ENCODE results near the gene ACSF2.
A peak's percentile ranks its signal among the peaks of the same experiment; 100 is the strongest.
"Not testable (repeated sequence)": the region's sequence is repeated elsewhere in the genome, so short reads cannot be mapped to it uniquely, and the experiment has no call there.

Gene ACSF2

DNA sequence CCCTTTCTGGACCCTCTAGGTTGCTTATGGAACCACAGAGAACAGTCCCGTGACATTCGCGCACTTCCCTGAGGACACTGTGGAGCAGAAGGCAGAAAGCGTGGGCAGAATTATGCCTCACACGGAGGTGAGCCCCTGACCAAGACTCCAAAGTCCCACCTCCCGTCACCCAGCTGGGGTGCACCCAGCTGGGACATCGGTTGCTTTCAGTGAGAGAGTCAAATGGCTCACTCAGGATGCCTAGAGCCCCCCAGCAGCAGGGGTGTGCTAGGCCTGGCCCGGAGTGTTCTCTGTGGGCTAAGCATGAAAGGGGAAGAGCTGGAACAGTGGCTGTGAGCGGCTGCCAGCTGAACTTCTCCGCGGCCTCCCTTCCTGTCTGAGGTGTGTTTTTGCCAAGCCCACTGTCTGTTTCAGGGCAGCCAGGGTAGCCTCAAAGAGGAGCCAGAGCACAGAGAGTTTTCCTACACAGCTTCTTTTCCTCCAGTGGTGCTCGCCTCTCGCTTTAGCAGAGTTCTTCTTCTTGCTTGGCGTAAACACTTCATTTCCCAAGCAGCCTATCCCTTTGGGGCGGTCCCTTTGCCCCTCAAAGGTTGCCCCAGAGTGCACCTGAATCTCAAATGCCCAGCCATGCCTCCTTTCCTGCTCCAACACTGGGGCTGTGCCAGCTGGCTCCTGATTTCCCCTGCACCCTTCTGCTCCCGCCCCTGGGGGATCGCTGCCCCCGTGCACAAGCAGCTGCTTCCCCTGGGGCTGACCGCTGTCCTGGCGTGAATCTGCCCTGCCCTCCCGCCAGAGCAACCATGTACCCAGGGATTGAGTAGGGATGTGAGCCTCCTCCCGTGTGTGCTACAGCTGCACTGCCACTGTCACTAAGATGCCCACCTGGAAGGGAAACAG is 45.2 kb downstream of the ACSF2 start:
- DNase-seq (ENCODE audit: low read depth, low spot score) = peak; percentile 25

GRCh38 chr17:50472286-50472685 is 46.3 kb downstream of the ACSF2 start:
- no peak overlapping the region for H3K4me3 ChIP-seq (ENCODE audit: low read length)
- DNase-seq (ENCODE audit: low read depth, low spot score) = no peak

More for the DNA sequence above, 45.2 kb downstream of the ACSF2 start:
- no peak overlapping the region for H3K4me3 ChIP-seq (ENCODE audit: low read length)

DNA sequence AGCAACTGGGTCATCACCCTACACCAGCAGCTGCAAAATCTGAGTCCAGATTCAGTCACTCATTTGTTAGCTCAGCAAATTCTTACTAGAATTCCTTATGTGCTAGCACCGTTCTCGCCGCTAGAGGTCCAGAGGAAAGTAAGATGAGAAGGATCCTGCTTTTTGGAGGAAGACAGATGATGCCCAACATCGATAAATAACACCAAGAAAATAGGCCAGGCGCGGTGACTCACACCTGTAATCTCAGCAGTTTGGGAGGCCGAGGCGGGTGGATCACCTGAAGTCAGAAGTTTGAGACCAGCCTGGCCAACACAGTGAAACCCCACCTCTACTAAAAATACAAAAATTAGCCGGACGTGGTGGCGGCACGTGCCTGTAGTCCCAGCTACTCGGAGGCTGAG is 46.7 kb downstream of the ACSF2 start:
- H3K4me3 ChIP-seq (ENCODE audit: low read length); DNase-seq (ENCODE audit: low read depth, low spot score): not testable (repeated sequence)

- no peak overlapping the region for H3K4me3 ChIP-seq (ENCODE audit: low read length)
- no peak for DNase-seq (ENCODE audit: low read depth, low spot score)
Measured at GRCh38 chr17:50473901-50474300, 47.9 kb downstream of the ACSF2 start.

DNA sequence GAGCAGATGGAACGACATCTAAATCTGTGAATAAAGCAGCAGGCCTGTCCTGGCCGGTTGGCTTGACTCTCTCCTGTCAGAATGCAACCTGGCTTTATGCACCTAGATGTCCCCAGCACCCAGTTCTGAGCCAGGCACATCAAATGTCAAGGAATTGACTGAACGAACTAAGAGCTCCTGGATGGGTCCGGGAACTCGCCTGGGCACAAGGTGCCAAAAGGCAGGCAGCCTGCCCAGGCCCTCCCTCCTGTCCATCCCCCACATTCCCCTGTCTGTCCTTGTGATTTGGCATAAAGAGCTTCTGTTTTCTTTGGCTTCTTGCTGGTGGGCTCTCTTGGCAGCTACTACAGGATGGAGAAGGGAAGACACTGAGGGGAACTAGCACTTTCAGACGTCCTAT is 48.5 kb downstream of the ACSF2 start:
- H3K4me3 ChIP-seq (ENCODE audit: low read length) = no peak overlapping the region
- DNase-seq (ENCODE audit: low read depth, low spot score) = no peak

GRCh38 chr17:50475362-50475761 is 49.3 kb downstream of the ACSF2 start:
- no peak for DNase-seq (ENCODE audit: low read depth, low spot score)
- no peak overlapping the region for H3K4me3 ChIP-seq (ENCODE audit: low read length)

- H3K4me3 ChIP-seq (ENCODE audit: low read length); DNase-seq (ENCODE audit: low read depth, low spot score): not testable (repeated sequence)
Measured at GRCh38 chr17:50475775-50476544, 49.9 kb downstream of the ACSF2 start.

- no peak for DNase-seq (ENCODE audit: low read depth, low spot score)
- H3K4me3 ChIP-seq (ENCODE audit: low read length) = no peak overlapping the region
Measured at GRCh38 chr17:50476545-50477315, 50.7 kb downstream of the ACSF2 start.

DNA sequence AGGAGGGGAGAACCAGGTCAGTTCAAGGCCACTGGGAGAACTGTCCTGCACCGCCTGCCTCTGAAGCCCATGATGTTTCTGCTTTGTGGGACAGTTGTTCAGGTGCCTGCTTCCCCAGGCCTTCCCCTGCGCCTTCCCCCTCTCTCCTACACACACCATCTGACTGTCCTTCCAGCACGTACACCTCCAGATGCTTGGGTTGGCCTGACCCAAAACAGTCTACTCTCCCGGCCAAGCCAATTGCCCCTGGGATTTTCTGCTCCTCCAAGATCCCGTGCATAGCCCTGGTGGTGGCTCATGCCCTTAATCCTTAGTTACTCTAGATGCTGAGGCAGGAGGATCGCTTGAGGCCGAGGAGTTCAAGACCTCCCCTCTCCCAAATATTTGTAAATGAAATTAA is 52.0 kb downstream of the ACSF2 start:
- peak overlapping the region; percentile 94 for H3K4me3 ChIP-seq (ENCODE audit: low read length)
- no peak for DNase-seq (ENCODE audit: low read depth, low spot score)

- DNase-seq (ENCODE audit: low read depth, low spot score) = peak; percentile 84
- H3K4me3 ChIP-seq (ENCODE audit: low read length) = peak within 1 kb of the TSS; percentile 94
Measured at GRCh38 chr17:50478391-50479381, 52.7 kb downstream of the ACSF2 start, which contains the start of gene RSAD1. TSS of gene RSAD1 (plus strand) at chr17:50478860. CDS start at chr17:50478885, 25 bp downstream.

GRCh38 chr17:50479522-50480141 is 53.6 kb downstream of the ACSF2 start:
- peak; percentile 80 for DNase-seq (ENCODE audit: low read depth, low spot score)
- peak overlapping the region; percentile 94 for H3K4me3 ChIP-seq (ENCODE audit: low read length)

DNA sequence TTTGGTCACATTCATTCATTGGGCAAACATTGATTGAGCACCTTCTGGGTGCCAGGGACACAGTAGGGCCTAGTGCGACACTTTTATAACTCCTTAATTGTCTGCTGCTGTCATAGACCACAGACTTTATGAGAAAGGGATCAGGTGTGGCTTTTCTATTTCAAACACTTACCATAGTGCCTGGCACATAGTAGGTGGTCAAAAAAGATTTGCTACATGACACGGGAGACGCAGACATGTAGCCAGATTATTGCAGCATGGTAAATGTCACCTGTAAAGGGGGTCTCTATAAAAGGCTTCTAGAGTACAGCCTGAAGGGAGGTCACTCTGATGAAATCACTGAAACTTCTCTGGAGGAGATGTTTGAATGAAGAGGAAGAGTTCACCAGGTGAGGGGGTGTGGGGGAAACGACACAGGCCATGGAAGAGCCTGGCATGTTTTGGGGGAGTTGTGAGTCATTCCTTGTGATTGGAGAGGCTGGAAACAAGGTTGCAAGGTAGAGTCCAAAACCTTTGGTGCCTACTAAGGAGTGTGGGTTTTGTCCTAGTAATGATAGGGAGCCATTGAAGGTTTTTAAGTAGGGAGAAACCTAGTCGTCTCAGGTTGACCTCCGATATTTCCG is 54.2 kb downstream of the ACSF2 start:
- peak overlapping the region; percentile 94 for H3K4me3 ChIP-seq (ENCODE audit: low read length)
- no peak for DNase-seq (ENCODE audit: low read depth, low spot score)

DNA sequence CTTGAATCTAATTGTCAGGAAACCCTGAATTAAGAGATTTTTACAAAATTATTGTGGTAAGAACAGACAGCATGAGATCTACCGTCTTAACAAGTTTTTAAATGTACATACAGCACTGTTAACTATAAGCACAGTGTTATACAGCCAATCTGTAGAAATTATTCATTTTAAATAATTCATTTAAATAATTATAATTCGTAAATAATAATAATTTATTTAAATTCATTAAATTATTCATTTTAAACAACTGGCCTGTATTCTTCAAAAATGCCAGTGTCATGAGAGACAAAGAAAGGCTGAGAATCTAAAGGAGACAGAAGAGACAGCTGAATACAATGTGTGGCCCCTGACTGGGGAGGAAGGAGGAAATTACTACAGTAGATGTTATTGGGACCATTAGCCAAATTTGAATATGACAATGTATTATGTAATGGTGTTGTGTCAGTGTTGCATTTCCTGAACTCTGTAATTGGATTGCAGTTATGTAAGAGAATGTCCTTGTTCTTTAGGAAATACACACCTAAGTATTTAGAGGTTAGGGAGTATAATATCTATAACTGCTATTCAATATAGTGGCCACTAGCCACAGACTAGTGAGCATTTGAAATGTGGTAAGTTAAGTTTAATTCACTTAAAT is 55.0 kb downstream of the ACSF2 start:
- H3K4me3 ChIP-seq (ENCODE audit: low read length) = no peak overlapping the region
- no peak for DNase-seq (ENCODE audit: low read depth, low spot score)

DNA sequence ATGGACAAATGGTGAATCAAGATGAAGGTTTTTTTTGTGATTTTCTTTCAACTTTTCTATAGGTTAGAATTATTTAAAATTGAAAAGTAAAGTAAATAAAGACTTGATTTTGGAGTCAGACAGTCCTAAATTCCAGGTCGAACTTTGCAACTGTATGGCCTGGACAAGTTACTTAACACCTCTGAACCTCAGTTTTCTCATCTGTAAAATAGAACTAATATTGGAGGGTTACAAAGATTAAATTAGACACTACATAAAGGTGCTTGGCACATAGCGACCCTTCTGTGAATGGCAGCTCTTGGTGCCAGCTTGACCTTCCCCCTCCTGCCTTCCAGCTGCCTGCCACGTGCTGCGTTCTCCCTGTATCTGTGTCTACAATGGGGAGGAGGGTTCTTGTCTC is 55.6 kb downstream of the ACSF2 start:
- DNase-seq (ENCODE audit: low read depth, low spot score) = no peak

DNA sequence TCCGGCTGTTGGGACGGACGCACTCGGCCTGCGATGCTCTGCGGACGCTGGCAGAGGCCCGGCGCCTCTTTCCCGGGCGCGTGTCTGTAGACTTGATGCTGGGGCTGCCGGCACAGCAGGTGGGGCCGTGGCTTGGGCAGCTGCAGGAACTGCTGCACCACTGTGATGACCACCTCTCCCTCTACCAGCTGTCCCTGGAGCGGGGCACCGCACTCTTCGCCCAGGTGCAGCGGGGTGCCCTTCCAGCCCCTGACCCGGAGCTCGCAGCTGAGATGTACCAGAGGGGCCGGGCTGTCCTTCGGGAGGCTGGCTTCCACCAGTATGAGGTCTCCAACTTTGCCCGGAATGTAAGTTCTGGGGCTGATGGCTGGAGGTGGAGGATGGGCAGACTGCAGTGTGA is 56.1 kb downstream of the ACSF2 start:
- no peak overlapping the region for H3K4me3 ChIP-seq (ENCODE audit: low read length)
- no peak for DNase-seq (ENCODE audit: low read depth, low spot score)

More for the DNA sequence above, 55.6 kb downstream of the ACSF2 start:
- no peak overlapping the region for H3K4me3 ChIP-seq (ENCODE audit: low read length)

- H3K4me3 ChIP-seq (ENCODE audit: low read length) = no peak overlapping the region
- DNase-seq (ENCODE audit: low read depth, low spot score) = peak; percentile 32
Measured at GRCh38 chr17:50482516-50482915, 56.5 kb downstream of the ACSF2 start.

- DNase-seq (ENCODE audit: low read depth, low spot score) = no peak
- no peak overlapping the region for H3K4me3 ChIP-seq (ENCODE audit: low read length)
Measured at GRCh38 chr17:50483266-50483665, 57.2 kb downstream of the ACSF2 start.
